Measurements from ENCODE around the gene PDZRN4.

DNA sequence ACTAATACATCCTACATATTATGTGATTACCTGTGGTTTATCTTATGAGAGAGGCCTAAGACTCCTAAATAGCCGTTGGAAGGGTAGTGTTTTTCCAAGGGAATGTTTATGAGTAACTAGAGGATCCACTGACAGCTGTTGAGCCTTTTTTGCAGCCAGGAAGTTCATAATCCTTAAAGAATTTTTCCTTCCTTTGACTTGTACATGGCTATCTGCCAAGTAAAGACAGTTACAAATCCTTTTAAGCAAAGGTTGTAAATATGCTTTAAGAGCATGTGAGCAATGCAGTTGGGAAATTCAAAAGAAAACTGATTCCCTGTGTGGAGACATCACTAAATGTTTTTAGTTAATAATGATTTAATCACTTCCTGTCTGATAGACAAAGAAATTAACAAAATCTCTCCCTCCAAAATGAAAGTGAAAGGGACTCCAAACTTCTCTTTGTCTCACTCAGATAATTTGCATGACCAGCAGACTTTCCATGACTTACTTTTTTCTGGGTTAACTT, 333.8 kb downstream of the PDZRN4 start:
- TF ChIP-seq, protein P1, sequence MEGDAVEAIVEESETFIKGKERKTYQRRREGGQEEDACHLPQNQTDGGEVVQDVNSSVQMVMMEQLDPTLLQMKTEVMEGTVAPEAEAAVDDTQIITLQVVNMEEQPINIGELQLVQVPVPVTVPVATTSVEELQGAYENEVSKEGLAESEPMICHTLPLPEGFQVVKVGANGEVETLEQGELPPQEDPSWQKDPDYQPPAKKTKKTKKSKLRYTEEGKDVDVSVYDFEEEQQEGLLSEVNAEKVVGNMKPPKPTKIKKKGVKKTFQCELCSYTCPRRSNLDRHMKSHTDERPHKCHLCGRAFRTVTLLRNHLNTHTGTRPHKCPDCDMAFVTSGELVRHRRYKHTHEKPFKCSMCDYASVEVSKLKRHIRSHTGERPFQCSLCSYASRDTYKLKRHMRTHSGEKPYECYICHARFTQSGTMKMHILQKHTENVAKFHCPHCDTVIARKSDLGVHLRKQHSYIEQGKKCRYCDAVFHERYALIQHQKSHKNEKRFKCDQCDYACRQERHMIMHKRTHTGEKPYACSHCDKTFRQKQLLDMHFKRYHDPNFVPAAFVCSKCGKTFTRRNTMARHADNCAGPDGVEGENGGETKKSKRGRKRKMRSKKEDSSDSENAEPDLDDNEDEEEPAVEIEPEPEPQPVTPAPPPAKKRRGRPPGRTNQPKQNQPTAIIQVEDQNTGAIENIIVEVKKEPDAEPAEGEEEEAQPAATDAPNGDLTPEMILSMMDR (IDR thresholded peaks at IDR 0.05; ENCODE audit: insufficient read depth, low read length, poor library complexity, severe bottlenecking) = no peak
- TF ChIP-seq EZH2phosphoT487 (conservative IDR thresholded peaks at IDR 0.05; ENCODE audit: low read length) = no peak
